Endothelial cell of umbilical vein (primary cell): Measurements from ENCODE around the gene RASL12. TPM values are rescaled to one million over a fixed set of nuclear protein-coding genes. Genes with fewer than 3 reads are reported as not detected.
"Not testable (repeated sequence)": the region's sequence is repeated elsewhere in the genome, so short reads cannot be mapped to it uniquely, and the experiment has no call there.

ENCODE experiments used
- BruUV-seq: library from RNA; stranded (reverse); fragments of 400-500 nt; replicated peaks from 2 replicates; lab custom pipeline; 2021; lab: Mats Ljungman, UMichigan
- CTCF ChIA-PET: fragments of 300-600, 350-600 bp; sonication (Branson Sonifier 250); formaldehyde crosslinking; loops from one replicate; lab custom pipeline; 2021; ENCODE audit warnings: antibody characterized with exemption, inconsistent platforms; lab: Charles Lee
- POLR2A ChIA-PET: fragments of 300-600, 350-600 bp; sonication (Branson Sonifier 250); formaldehyde crosslinking; loops from one replicate; lab custom pipeline; 2021; ENCODE audit warnings: antibody characterized with exemption, inconsistent platforms; lab: Charles Lee
- DNase-seq: peaks from one replicate; pipeline ENCODE4 v3.0.0-alpha.2; 2011; ENCODE audit warnings: low read depth, low spot score
- FAIRE-seq: peaks from 2 replicates; lab custom pipeline; 2011; peaks lifted over from hg19 to GRCh38; lab: Jason Lieb, UNC
- H2AFZ ChIP-seq: 2 replicates; pipeline ENCODE4 v1.6.0; 2012; ENCODE audit warnings: low read depth, low read length, control low read depth, inconsistent platforms
- H3K27ac ChIP-seq: 2 replicates; pipeline ENCODE4 v1.5.1; 2011; ENCODE audit warnings: low read depth, mild to moderate bottlenecking, control low read depth, low read length, moderate library complexity; ENCODE audit not compliant: insufficient read depth
- H3K27me3 ChIP-seq, 2 experiments: 2 replicates each; pipeline versions ENCODE4 v1.6.0 to v1.6.1; 2011; ENCODE audit warnings: low read length in 2 of 2, mixed read lengths in 1 of 2; ENCODE audit not compliant: control insufficient read depth in 2 of 2, insufficient read depth in 2 of 2
- H3K36me3 ChIP-seq, 2 experiments: 2 replicates in 1 of 2; 3 replicates in 1 of 2; pipeline ENCODE4 v1.5.1; 2011; ENCODE audit warnings: low read length in 2 of 2, mild to moderate bottlenecking in 1 of 2, moderate library complexity in 1 of 2; ENCODE audit not compliant: control insufficient read depth in 2 of 2, insufficient read depth in 2 of 2; ENCODE audit errors: extremely low read depth in 1 of 2
- H3K4me1 ChIP-seq: 3 replicates; pipeline ENCODE4 v1.5.1; 2011; ENCODE audit warnings: mild to moderate bottlenecking, low read length; ENCODE audit not compliant: control insufficient read depth, insufficient read depth; ENCODE audit errors: extremely low read depth
- H3K4me2 ChIP-seq: 2 replicates; pipeline ENCODE4 v1.6.1; 2011; ENCODE audit warnings: low read length, control low read depth, mixed read lengths; ENCODE audit not compliant: insufficient read depth
- H3K4me3 ChIP-seq, 3 experiments: fragments of 200-600 bp in 1 of 3; sonication (generic), shearing (Covaris generic) in 1 of 3; replicated peaks in 1 of 3; 2 replicates each; pipeline ENCODE4 v1.5.1; 2011 to 2016; ENCODE audit warnings: control low read depth in 3 of 3, low read length in 3 of 3, mild to moderate bottlenecking in 2 of 3, inconsistent platforms in 1 of 3, low read depth in 1 of 3, moderate library complexity in 1 of 3; ENCODE audit not compliant: insufficient read depth in 1 of 3
- H3K79me2 ChIP-seq: 2 replicates; pipeline ENCODE4 v1.6.0; 2012; ENCODE audit warnings: low read length, inconsistent platforms; ENCODE audit not compliant: control insufficient read depth, insufficient read depth
- H3K9ac ChIP-seq: replicated peaks from 2 replicates; pipeline ENCODE3; 2011; ENCODE audit warnings: low read length, control low read depth; ENCODE audit not compliant: insufficient read depth; ENCODE audit errors: extremely low read depth
- H3K9me1 ChIP-seq: replicated peaks from 3 replicates; pipeline ENCODE4 v1.6.0; 2011; ENCODE audit warnings: mild to moderate bottlenecking, low read length; ENCODE audit not compliant: control insufficient read depth, insufficient read depth; ENCODE audit errors: extremely low read depth
- H3K9me3 ChIP-seq: replicated peaks from 2 replicates; pipeline ENCODE4 v1.5.1; 2012; ENCODE audit warnings: low read length, inconsistent platforms; ENCODE audit not compliant: control insufficient read depth, insufficient read depth
- H4K20me1 ChIP-seq: replicated peaks from 2 replicates; pipeline ENCODE3; 2011; ENCODE audit warnings: mild to moderate bottlenecking, low read length; ENCODE audit not compliant: control insufficient read depth, insufficient read depth; ENCODE audit errors: extremely low read depth
- CTCF ChIP-seq, 2 donors: IDR thresholded peaks; 1 replicate in 1 of 2; 2 replicates in 1 of 2; pipeline ENCODE4 v1.5.1; 2011; ENCODE audit warnings: low read length in 2 of 2, mild to moderate bottlenecking in 2 of 2, moderate library complexity in 2 of 2, control low read depth in 1 of 2, inconsistent platforms in 1 of 2, low read depth in 1 of 2; ENCODE audit not compliant: insufficient read depth in 1 of 2; ENCODE audit errors: extremely low read depth in 1 of 2
- EZH2 ChIP-seq: IDR thresholded peaks from 2 replicates; pipeline ENCODE4 v1.6.1; 2012; ENCODE audit warnings: borderline replicate concordance, low read depth, mild to moderate bottlenecking, moderate library complexity, low read length, inconsistent platforms; ENCODE audit not compliant: severe bottlenecking
- FOS ChIP-seq: IDR thresholded peaks from 2 replicates; pipeline ENCODE4 v1.6.1; 2011; ENCODE audit warnings: mild to moderate bottlenecking, low read length, moderate library complexity, borderline replicate concordance; ENCODE audit not compliant: insufficient read depth
- GATA2 ChIP-seq: IDR thresholded peaks from 2 replicates; pipeline ENCODE4 v1.7.0; 2011; ENCODE audit warnings: low read depth, mild to moderate bottlenecking, moderate library complexity, mixed read lengths, low read length; ENCODE audit not compliant: insufficient read length, insufficient read depth
- JUN ChIP-seq: IDR thresholded peaks from 2 replicates; pipeline ENCODE4 v1.6.1; 2011; ENCODE audit warnings: borderline replicate concordance, low read depth; ENCODE audit not compliant: insufficient read length, insufficient read depth
- MAX ChIP-seq: IDR thresholded peaks from 2 replicates; pipeline ENCODE4 v1.6.1; 2011; ENCODE audit not compliant: insufficient read depth, insufficient read length
- MYC ChIP-seq: IDR thresholded peaks from one replicate; pipeline ENCODE4 v1.6.1; 2011; ENCODE audit warnings: mild to moderate bottlenecking, low read depth, low read length
- POLR2A ChIP-seq: IDR thresholded peaks from 2 replicates; pipeline ENCODE4 v1.6.1; 2012; ENCODE audit warnings: low read depth, mild to moderate bottlenecking, control low read depth, low read length
- POLR2AphosphoS5 ChIP-seq: IDR thresholded peaks from 2 replicates; pipeline ENCODE4 v1.6.1; 2012; ENCODE audit warnings: low read depth, mild to moderate bottlenecking, control low read depth, low read length, moderate library complexity; ENCODE audit not compliant: insufficient read depth
- dilution Hi-C: fragments of 300-500 bp; cut with MboI; formaldehyde crosslinking; loops from one replicate; pipeline ENCODE4 v1.15.0; 2019; ENCODE audit warnings: low sequenced_read_pairs; ENCODE audit not compliant: extremely low pct_ligation_motif_present
- intact Hi-C: fragments of 100-400 bp; cut with micrococcal nuclease; formaldehyde crosslinking; loops from one replicate; pipeline ENCODE4 v1.10.0; 2022
- polyA plus RNA-seq, 4 experiments: library from polyadenylated mRNA; depleted of rRNA in 3 of 4; stranded (reverse) in 3 of 4; unstranded in 1 of 4; fragments of >200 nt; gene quantifications; 2 replicates each; pipeline versions ENCODE4 v1.2.1 to v1.2.3, GENCODE V29; 2011 to 2012; ENCODE audit warnings: missing spikeins in 1 of 4
- total RNA-seq: library from RNA; stranded (reverse); gene quantifications from 2 replicates; pipeline ENCODE4 v1.2.3, GENCODE V29; 2021

RASL12 gene
- total and polyA plus RNA-seq, 2 donors (not counting 3 experiments of a cell fraction or from before 2014, with no cell fraction given): not detected

DNA sequence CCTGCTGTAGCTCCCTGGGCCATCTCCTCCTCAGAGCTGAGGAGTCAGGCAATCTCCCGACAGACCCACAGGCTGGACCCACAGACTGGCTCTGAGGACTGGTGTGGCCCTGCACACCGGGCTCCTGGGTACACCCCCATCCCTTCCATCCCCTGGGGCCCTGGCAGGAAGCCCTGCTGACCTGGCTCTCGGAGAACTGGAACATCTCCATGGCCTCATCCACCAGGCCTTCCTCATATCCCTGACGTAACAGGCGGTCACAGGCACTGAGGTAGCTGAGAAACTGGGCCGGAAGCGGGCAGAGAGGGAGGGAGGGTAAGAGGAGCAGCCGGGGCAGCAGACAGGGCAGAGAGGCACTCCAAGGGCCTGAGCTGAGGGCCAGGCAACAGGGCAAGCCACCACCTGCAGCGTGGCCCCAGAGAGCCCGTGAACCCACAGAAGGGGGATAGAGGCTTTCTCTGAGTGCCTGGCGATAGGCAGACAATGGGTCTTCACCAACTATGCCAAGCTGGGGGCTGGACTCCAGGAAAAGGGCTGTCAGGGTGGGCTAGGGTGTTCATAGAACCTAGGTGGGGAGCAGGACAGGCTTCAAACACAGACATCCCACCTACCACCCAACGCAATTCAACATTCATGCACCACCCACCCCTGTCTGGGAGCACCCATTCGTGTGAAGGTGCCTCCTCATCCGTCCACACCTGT is 26.7 kb upstream of the RASL12 start:
- BruUV-seq: no TSS peak
- H3K9me1 ChIP-seq: no peaks in the 10 kb centered on the region
- H3K4me1 ChIP-seq: no peaks in the 10 kb centered on the region
- H2AFZ ChIP-seq: no peak overlapping the region
- POLR2A ChIA-PET: no interaction called here
- no peak overlapping the region for H3K4me2 ChIP-seq
- no peak overlapping the region for H3K9ac ChIP-seq
- H3K9me3 ChIP-seq: no peaks in the 10 kb centered on the region
- DNase-seq (no peak), FAIRE-seq (no peak)
- CTCF ChIA-PET: interaction anchor here (1.5 kb wide), 1 partner anchor 61 kb away, joined by 5 read pairs; no protein-coding TSS in a partner anchor
- H4K20me1 ChIP-seq: no peaks in the 10 kb centered on the region
- no peak overlapping the region for H3K27ac ChIP-seq
- H3K27me3 ChIP-seq: no peaks in the 10 kb centered on the region
- peaks cover 0 to 9% of the 10 kb centered on the region in 2 experiments for H3K36me3 ChIP-seq
- intact Hi-C loops: no loop called here
- TF ChIP-seq GATA2 (no peak), JUN (no peak), POLR2A (no peak), FOS (no peak), MYC (no peak), POLR2AphosphoS5 (no peak), EZH2 (no peak), CTCF (IDR thresholded peaks at IDR 0.05; ENCODE audit: extremely low read depth in 1 of 2, insufficient read depth in 1 of 2, low read depth in 1 of 2, low read length in 2 of 2) (no peak), MAX (no peak)
- dilution Hi-C loops: no loop called here
- H3K4me3 ChIP-seq: no peak overlapping the region
- H3K79me2 ChIP-seq: no peaks in the 10 kb centered on the region

- H3K27ac ChIP-seq, intact Hi-C loops, FAIRE-seq, H3K36me3 ChIP-seq, DNase-seq, POLR2A ChIA-PET, H4K20me1 ChIP-seq, H3K9ac ChIP-seq, CTCF ChIA-PET, H2AFZ ChIP-seq, dilution Hi-C loops, BruUV-seq, H3K4me3 ChIP-seq, H3K79me2 ChIP-seq, H3K4me1 ChIP-seq, H3K27me3 ChIP-seq, H3K9me3 ChIP-seq, H3K4me2 ChIP-seq, H3K9me1 ChIP-seq: not testable (repeated sequence)
Observed at GRCh38 chr15:65093793-65094170, 26.0 kb upstream of the RASL12 start.
